HCT116 (cell line): ENCODE measurements around the gene SRPK2.

Source experiments
- CTCF ChIP-seq, 3 experiments: fragments of 200-600 bp in 1 of 3; sonication (generic) in 1 of 3; IDR thresholded peaks in 2 of 3; conservative IDR thresholded peaks in 1 of 3; 2 replicates each; pipeline ENCODE4 v1.5.1; 2012 to 2017; ENCODE audit warnings: low read depth in 2 of 3, low read length in 2 of 3, antibody characterized with exemption in 1 of 3, borderline replicate concordance in 1 of 3, control low read depth in 1 of 3, mild to moderate bottlenecking in 1 of 3, mixed read lengths in 1 of 3, mixed run types in 1 of 3, moderate library complexity in 1 of 3; ENCODE audit not compliant: insufficient read depth in 1 of 3
- MAX ChIP-seq: IDR thresholded peaks from 2 replicates; pipeline ENCODE4 v1.6.1; 2012
- ZBTB33 ChIP-seq: IDR thresholded peaks from 2 replicates; pipeline ENCODE4 v1.6.1; 2011; ENCODE audit warnings: mild to moderate bottlenecking, low read length, moderate library complexity; ENCODE audit not compliant: insufficient replicate concordance; ENCODE audit errors: extremely low read depth

GRCh38 chr7:105087981-105088380 is 300.7 kb downstream of the SRPK2 start:
- TF ChIP-seq CTCF (IDR thresholded peaks at IDR 0.05 in 2 of 3, conservative IDR thresholded peaks at IDR 0.05 in 1 of 3; ENCODE audit: borderline replicate concordance in 1 of 3, insufficient read depth in 1 of 3, low read depth in 2 of 3, low read length in 2 of 3), result no peak
- TF ChIP-seq MAX, result no peak
- TF ChIP-seq ZBTB33, result no peak
